ENCODE data around the gene EEF1AKMT4.
"Not testable (repeated sequence)": the region's sequence is repeated elsewhere in the genome, so short reads cannot be mapped to it uniquely, and the experiment has no call there.

The EEF1AKMT4 gene

DNA sequence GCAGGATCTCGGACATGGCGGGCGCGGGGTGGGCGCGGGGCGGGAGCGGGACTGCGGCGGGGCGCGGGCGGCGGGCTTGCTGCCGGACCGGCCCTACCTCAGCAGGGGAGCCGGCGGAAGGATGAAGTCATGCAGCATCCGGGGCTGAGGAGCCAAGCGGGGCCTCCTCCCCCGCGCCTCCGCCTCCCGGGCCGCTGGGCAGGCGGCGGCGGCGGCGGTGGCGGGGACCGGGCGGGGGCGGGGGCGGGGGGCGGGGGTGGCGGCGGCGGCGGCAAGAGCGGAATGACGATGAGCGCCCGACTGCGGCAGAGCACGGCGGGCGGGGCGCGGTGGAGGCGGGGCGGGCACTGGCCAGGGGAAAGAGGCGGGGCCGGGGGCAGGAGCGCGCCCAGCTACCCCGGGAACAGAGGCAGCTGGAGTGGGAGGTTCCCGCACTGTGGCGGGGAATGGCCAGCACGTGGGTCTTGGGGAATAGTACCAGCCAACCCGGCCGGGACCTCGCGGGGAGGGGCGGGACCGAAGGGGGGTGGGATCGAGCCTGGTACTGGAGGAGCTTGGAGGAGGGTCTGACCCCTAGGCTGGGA, 11.9 kb downstream of the EEF1AKMT4 start, which contains the start of gene CAMK2N2:
CAMK2N2 (minus strand) TSS at position 284 of the 584 bp plus-strand sequence; CDS start at position 16, 268 bp downstream.
- peak; percentile 82 for DNase-seq

DNA sequence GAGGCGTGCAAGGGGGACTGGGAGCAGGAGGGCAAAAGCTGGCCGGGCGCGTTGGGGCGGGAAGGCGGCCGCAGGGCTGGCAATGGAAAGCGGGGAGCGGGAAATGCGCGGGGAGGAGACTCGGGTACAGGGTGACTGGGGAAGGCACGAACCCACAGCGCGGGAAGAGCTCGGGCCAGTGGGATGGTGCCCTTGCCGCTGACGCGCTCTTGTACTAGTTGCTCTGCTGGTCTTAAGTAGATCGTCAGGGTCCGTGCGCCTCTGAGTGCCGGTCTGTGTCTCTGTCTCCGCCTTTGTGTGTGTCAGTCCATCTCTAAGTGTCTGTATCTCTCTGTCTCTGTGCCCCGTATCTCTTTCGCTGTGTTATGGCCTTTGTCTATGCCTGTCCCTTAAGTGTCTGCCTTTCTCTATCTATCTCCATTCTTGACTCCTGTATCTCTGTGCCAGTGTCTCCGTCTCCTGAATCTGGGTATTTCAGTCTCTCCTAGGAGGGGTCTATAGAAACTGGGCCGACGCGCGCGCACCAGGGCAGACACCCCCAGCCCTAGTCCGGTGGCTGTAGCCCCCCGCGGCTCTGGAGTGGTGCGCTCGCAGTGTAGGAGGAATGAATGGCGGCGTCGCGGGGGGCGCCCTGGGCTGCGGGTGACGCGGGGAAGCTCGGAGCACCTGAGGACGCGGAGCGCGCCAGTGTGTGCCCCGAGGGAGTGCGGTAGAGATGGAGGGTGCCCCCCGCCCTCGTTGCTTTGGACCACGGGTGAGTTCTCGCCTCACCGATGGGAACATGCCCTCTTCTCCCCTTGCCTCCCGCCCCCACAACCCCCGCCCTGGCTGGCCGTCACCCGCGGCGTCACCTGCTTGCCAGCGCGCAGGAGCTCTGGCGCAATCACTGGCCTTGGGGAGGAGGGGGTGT, 12.6 kb downstream of the EEF1AKMT4 start:
- peak; percentile 61 for DNase-seq

DNA sequence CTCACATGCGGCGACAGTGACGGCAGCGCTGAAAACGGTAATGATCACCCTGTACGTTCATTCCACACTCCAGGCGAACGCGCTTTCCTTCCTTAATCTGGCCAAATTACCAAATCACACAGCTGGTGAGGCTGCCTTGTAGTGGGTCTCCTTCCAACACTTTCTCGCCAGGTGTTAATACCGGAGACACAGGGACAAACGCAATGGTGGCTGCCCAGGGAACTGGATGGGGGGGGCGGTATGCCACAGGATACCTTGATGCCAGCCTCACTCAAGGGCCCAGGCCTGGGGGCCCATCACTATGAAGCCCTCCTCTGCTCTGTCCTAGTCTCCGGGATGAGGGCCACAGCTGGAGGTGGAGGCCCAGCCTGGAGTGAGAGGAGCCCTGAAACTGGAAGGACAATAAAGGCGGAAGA, 13.3 kb downstream of the EEF1AKMT4 start:
- DNase-seq = no peak

DNA sequence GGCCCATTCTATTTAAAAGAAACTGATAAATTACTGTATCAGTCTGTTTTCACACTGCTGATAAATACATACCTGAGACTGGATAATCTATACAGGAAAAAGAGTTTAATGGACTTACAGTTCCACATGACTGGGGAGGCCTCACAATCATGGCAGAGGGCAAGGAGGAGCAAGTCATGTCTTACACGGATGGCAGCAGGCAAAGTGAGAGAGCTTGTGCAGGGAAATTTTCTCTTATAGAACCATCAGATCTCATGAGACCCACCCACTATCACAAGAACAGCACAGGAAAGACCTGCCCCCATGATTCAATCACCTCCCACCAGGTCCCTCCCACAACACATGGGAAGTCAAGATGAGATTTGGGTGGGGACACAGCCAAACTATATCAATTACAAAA, 17.8 kb downstream of the EEF1AKMT4 start:
- not testable (repeated sequence) for DNase-seq

DNA sequence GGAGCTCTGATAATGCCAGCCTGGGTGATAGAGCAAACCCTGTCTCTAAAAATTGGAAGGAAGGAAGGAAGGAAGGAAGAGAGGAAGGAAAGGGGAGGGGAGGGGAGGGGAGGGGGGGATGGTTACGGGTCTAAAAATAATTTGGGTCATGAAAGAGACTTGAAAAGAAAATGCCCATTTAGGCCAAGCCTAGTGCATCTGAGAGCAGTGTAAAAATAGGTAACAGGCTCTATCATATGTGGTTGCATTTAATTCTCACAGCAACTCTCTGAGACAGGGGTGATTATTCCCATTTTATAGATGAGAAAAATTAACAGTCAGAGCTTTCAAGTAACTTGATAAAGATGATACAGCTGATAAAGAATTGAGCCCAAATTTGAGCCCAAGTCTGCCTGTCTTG, 22.8 kb downstream of the EEF1AKMT4 start:
- no peak for DNase-seq

DNA sequence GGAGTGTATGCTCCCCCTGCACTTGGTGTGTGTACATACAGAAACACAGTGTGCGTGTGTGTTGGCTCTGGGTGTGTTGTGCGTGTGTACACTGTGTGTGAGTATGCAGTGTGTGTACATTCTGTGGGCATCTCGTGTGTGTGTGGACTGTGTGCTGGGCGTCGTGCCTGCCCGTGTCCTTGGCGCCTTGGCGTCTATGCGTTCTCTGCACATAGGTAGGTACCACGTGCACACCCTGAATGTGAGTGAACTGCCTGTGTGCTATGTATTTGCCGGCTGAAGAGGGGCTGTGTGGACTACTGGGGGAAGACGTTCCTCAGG, 25.9 kb downstream of the EEF1AKMT4 start:
- DNase-seq = no peak

DNA sequence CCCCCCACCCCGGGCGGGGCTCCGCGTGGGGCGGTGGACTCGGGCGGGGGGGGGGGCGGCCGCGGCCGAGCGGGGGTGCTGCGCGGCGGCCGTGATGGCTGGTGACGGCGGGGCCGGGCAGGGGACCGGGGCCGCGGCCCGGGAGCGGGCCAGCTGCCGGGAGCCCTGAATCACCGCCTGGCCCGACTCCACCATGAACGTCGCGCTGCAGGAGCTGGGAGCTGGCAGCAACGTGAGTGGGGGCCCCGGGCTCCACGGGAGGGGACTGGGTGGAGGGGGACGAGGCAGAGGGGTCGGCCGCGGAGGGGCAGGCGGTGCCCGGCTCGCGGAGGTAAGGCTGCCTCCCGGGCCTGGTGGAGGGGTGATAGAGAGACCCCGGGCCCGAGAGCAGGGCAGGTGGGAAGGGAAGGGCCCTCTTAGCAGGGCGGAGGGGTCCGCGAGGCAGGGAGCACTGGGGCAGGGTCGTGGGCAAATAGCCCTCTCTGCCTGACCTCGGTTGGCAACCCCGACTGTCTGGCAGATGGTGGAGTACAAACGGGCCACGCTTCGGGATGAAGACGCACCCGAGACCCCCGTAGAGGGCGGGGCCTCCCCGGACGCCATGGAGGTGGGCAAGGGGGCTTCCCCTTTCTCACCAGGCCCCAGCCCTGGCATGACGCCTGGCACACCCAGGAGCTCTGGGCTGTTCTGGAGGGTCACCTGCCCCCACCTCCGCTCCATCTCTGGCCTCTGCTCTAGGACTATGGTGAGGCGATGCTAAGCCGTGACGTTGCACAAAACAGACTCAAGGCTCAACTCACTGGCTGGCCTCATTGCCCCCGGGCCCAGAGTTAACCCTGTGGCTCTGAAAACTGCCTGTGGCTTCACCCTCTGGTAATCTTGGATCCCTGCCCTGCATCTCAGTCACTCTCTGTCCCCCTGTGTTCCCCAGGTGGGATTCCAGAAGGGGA, 26.8 kb downstream of the EEF1AKMT4 start, which contains the start of gene ECE2:
ECE2 (plus strand) TSS at position 62 of the 950 bp plus-strand sequence; CDS start at position 194, 132 bp downstream.
- DNase-seq = no peak

DNA sequence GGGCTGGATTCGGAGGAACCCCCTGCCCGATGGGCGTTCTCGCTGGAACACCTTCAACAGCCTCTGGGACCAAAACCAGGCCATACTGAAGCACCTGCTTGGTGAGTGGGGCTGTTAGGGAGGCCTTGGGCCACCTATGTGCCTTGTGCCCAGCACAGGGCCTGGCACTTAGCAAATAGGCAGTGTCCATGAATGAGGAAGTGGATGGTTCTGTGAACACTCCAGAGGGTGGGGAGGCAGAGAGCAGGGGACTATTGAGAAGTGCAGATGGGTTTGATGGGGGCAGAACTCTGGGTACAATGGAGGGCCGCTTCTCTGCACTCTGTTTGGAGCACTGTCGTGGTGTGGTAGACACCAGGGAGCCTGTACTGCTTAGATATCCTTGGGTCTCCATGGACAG, 27.9 kb downstream of the EEF1AKMT4 start:
- no peak for DNase-seq

DNA sequence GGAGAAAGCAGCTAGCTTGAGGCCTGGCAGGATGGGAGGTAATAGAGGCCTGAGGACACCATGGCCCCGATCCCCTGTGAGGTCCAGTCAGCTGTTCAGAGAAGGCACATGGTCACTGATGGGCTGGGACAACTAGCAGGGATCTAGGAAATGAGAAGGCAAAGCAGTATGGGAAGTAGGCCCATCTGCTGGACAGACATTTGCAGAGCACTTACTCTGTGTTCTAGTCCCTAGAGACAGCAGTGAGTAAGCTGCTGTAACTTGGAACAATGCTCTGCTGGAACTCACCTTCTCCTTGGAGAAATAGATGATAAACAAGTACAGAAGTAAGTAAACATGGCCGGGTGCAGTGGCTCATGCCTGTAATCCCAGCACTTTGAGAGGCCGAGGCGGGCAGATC, 33.5 kb downstream of the EEF1AKMT4 start:
- no peak for DNase-seq

DNA sequence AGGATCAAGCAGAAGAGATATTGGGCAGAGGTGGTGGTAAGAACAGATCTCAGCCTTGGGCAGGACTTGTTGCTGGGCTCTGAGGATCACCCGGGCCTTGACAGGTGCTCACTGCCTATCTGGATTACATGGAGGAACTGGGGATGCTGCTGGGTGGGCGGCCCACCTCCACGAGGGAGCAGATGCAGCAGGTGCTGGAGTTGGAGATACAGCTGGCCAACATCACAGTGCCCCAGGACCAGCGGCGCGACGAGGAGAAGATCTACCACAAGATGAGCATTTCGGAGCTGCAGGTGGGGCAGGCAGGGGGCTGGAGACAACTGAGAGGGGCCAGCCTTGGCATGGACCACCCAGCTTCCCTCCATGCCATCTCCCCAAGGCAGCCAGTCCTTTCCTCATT, 34.2 kb downstream of the EEF1AKMT4 start:
- no peak for DNase-seq

DNA sequence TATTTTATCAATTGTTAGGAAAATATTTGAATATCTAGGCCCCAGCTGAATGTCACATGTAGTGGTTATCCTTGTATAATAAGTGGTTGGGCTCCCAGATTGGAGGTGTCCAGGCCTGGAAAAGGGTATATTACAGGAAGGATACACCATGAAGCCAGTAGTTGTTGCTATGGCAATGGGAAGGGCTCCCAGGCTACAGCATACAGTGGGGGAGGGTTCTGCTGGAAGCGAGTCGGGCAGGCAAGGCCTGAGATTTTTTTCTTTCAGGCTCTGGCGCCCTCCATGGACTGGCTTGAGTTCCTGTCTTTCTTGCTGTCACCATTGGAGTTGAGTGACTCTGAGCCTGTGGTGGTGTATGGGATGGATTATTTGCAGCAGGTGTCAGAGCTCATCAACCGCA, 35.2 kb downstream of the EEF1AKMT4 start:
- peak; percentile 71 for DNase-seq

DNA sequence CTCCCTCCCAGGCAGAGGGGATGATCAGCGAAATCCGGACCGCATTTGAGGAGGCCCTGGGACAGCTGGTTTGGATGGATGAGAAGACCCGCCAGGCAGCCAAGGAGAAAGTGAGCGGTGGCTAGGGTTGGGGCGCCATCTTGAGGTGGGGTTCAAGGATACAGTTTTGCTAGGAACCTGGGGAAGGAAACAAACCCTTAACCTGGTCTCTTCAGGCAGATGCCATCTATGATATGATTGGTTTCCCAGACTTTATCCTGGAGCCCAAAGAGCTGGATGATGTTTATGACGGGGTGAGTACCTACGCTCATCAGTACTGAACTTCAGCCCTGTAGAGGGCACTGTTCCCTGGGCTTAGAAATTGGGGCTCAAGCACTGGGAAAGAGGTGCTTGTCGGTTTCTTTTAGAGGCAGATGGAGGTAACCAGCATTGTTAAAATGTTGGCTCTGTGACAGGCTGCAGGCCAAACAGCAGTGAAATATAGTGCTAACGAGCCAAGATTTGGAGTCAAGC, 40.0 kb downstream of the EEF1AKMT4 start:
- peak; percentile 65 for DNase-seq

DNA sequence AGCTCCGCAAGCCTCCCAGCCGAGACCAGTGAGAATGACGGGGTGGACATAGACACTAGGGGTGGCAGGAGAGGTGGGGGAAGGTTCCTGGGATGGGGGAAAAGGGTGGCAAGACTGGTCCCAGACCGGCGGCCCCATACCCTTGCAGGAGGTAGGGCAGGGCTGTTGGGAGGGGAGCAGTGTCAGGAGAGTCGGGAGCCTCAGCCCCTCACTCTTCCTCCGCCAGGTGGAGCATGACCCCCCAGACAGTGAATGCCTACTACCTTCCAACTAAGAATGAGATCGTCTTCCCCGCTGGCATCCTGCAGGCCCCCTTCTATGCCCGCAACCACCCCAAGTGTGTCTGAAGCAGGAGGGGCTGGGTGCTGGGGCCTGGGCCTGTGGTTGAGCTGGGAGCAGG, 40.9 kb downstream of the EEF1AKMT4 start:
- DNase-seq = no peak

DNA sequence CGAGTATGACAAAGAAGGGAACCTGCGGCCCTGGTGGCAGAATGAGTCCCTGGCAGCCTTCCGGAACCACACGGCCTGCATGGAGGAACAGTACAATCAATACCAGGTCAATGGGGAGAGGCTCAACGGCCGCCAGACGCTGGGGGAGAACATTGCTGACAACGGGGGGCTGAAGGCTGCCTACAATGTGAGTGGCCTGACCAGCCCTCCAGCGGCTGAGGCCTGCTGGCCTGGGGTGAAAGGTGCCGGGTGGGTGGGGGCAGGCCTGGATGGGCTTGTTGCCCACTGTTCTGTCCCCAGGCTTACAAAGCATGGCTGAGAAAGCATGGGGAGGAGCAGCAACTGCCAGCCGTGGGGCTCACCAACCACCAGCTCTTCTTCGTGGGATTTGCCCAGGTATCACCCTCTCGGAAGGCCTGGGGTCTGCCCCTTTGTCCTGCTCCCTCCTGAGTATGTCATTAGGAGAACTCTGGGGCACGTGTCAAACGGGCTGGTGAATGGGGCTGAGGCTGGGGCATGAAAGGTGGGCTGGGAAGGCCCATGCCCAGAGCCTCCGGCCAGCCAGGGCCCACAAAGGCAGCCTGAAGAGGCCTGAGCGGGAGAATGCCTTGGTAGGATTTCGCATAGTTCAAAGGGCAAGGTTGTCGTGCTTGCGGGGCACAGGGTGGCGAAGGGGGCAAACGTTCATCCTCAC, 41.7 kb downstream of the EEF1AKMT4 start:
- DNase-seq = no peak

DNA sequence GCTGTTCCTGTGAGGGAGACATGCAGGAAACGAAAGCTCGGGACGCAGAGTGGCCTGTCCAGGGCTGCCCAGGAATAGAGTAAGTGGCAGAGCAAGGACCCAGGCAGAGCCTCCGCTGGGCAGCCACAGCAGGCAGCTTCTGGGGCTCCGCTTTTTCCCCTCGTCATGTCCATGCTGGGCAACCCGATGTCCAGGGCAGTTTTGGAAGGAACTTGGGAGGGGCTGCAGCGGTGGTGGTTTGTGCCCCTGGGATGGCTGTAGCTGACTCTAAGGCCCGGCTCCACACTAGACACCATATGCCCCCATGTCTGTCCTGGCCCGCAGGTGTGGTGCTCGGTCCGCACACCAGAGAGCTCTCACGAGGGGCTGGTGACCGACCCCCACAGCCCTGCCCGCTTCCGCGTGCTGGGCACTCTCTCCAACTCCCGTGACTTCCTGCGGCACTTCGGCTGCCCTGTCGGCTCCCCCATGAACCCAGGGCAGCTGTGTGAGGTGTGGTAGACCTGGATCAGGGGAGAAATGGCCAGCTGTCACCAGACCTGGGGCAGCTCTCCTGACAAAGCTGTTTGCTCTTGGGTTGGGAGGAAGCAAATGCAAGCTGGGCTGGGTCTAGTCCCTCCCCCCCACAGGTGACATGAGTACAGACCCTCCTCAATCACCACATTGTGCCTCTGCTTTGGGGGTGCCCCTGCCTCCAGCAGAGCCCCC, 42.4 kb downstream of the EEF1AKMT4 start:
- no peak for DNase-seq

DNA sequence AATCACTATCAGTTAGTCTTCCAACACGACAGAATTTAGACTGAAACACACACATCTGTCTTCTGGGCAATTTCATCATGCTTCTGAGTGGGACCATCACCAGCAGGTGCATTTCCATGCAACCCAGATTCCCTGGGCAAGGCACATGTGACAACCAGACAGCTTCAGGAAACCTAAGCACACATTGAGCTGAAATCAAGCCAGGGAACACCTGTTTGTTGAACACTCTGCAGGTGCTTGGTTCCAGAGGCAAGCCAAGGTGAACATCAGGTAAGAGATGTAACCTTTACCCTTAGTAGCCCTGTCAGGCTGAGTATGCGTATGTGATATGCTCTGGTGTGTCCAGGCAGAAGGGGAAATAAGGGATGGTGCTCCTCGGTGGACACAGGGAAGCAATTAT, 46.3 kb downstream of the EEF1AKMT4 start:
- no peak for DNase-seq

DNA sequence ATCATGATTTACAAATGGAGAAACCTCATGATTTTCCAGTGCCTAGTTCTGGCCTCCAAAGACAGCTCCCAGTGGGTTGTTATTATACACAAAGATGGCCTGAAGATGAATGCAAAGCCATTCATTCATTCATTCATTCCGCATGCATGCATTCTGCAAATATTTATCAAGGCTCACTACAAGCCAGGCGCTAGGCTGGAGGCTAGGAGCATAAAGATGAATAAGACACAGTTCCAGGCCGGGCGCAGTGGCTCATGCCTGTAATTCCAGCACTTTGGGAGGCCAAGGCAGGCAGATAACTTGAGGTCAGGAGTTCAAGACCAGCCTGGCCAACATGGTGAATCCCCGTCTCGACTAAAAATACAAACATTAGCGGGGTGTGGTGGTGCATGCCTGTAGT, 47.1 kb downstream of the EEF1AKMT4 start:
- no peak for DNase-seq

DNA sequence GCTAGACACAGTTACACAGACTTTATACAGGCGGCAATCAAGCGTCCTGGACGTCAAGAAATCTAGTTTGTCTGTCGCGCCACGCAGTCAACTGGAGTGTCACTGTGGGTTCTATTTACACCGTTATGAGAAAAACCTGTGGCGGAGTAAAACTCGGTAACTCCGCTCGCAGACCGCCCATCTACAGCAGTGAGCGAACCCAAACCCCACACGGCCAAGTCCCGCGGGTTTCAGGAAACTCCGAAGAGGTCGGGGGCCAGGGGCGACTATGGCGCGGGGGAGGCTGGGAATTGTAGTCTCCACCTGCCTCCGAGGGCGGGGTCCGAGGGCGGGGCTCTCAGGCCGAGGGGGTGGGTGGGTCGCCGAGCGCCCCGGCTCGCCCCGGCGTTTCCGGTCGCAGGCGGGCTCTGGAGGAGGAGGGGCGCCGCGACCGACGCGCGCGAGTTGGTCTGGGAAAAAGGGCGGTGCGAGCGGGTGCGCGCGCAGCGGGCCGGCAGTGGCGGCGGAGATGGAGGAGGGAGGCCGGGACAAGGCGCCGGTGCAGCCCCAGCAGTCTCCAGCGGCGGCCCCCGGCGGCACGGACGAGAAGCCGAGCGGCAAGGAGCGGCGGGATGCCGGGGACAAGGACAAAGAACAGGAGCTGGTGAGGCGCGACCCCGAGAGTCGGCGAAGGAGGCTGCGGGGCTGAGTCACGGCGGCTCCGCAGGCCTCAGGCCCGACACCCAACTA, 49.5 kb downstream of the EEF1AKMT4 start, which contains the start of gene PSMD2:
PSMD2 (plus strand) TSS at position 483 of the 729 bp plus-strand sequence; CDS start at position 509, 26 bp downstream.
- DNase-seq = peak; percentile 97

DNA sequence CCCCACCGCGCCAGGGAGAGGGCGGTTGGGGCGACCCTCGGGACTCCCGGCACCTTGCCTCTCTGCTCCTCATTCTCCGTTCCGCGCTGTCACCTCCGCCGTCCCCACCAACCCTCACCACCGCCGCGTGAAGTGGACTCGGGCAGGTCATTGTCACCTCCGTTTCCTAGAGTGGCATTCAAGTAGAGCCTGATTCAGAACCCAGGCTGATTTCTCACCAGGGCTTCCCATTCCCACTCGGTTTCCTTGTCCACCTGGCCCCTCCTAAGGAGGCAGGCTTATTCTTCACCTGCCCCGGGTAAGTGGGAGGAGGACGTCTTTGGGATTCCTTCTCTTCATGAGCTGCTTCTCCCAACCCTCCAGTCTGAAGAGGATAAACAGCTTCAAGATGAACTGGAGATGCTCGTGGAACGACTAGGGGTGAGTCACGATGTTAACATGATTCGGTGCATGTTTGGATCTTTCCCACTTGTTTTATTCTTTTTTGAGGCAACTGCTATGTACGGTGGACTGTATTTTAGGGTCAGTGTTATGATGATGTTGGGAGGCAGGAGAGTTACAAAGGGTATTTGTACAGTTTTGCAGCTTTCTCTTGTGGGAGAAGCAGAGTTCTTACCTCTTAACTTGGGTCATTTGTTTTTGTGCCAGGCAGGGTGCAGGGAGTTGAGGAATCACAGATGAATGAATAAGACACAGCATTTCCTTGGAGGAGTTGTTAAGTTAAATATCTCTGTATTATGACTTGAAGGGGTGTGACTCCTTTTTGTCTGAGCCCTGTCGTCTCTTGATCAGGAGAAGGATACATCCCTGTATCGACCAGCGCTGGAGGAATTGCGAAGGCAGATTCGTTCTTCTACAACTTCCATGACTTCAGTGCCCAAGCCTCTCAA, 50.3 kb downstream of the EEF1AKMT4 start:
- peak; percentile 61 for DNase-seq

DNA sequence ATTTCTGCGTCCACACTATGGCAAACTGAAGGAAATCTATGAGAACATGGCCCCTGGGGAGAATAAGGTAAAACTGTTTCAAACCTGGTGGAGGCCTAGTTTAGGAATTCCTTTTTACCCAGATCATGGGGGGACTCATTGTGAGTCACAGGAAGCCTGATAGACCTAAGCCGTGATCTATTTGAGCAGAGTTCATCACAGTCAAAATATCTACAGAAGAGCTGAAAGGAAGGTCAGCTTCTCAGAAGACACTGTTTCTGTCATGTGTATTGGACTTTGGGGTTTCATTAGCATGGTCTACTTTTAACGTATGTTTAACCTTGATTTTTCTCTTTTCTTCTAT, 50.9 kb downstream of the EEF1AKMT4 start:
- peak; percentile 83 for DNase-seq
